Measurements from ENCODE around the gene WWC1.

WWC1 gene

DNA sequence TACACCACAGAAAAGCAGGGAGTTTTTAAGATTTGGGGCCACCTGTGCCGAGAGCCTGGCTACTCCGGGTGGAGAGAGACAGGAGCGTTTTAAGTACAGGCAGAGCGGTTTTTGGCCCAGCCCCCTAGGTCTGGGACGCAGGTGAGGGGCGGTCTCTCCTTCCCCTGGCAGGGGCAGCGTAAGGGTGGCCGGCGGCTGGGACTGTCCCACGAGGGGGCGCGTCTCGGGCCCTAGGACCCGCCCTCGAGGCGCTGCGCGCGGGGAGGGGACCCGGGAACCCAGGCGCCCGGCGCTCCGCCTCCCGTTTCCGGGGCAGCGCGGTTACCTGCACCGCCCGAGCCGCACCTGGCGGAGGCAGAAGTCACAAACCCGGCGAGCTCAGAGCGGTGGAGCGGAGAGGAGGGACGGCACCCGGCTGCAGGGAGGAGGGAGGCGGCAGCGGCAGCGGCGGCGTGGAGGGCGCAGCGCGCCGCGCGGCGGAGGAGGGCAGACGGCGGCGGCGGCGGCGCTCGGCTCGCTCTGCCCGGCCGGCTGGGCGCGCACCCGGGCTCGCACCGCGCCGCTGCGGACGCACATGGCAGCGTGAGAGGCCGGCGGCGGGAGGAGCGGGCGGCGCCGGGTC, at the start of gene WWC1:
Gene WWC1 (plus strand): TSS at position 304 of the 622 bp plus-strand sequence. CDS start 508 bp downstream, outside the sequence.
- peak in 1 of 2 donors; percentile 18 for DNase-seq (ENCODE audit: low read depth in 2 of 2)

DNA sequence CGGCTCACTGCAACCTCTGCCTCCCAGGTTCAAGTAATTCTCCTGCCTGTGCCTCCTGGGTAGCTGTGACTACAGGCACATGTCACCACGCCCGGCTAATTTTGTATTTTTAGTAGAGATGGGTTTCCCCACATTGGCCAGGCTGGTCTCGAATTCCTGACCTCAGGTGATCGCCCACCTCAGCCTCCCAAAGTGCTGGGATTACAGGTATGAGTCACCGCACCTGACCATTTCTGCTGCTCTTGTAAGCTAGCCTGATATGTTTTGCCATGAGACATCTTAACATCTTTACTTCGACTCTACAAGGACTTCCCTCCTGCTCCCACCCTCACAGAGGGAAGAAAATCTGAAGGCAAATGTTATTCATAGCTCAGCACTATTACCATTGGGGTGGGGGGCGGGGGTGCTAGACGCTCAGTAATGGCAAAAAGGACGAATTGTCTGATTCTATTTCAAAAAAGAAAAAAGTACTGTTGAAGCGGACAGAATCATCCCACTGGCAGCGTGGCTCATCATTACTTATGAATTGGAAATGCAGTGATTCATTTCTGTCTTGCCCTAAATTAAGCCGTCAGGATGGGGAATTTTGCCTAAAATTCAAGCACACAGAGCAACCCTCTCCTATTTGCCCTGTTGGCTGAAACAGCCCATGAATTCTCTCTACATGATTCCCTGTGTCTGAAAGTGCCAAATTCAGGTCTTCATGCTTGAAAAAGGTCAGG, 46.4 kb upstream of the WWC1 start:
- DNase-seq (ENCODE audit: low read depth in 2 of 2): no peak

DNA sequence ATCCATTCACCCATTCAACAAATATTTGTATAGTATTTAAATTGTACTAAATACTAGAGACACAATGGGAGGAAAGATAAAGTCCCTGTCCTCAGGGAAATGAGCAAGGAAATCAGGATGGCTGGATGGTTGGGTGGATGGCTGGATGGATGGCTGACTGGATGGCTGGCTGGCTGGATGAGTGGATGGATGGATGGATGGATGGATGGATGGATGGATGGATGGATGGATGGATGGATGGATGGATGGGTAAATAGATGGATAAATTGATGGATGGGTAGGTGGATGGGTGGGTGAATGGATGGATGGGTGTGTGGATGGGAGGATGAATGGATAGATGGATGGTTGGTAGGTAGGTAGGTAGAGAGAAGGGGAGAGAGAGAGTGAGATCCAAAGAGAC, 41.5 kb upstream of the WWC1 start:
- no peak for DNase-seq (ENCODE audit: low read depth in 2 of 2)

DNA sequence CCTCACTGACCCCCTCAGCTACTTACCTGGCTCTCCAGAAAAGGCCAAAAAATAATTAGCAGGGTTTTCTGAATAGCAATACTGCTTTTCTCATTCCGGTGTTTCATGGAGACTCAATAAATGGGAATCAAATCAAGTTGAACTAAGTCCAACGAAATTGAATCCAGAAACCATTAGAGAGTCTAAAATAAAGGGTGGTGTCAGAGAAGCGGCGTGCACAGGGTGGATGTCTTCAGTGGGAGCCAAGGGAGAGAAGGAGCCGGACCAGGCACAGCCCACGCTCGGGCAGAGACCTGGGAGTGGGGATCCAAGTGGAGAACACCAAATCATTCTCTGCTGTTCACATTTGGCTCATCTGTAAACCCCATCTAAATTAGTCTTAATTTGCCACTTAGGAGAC, 40.2 kb upstream of the WWC1 start:
- no peak for DNase-seq (ENCODE audit: low read depth in 2 of 2)

DNA sequence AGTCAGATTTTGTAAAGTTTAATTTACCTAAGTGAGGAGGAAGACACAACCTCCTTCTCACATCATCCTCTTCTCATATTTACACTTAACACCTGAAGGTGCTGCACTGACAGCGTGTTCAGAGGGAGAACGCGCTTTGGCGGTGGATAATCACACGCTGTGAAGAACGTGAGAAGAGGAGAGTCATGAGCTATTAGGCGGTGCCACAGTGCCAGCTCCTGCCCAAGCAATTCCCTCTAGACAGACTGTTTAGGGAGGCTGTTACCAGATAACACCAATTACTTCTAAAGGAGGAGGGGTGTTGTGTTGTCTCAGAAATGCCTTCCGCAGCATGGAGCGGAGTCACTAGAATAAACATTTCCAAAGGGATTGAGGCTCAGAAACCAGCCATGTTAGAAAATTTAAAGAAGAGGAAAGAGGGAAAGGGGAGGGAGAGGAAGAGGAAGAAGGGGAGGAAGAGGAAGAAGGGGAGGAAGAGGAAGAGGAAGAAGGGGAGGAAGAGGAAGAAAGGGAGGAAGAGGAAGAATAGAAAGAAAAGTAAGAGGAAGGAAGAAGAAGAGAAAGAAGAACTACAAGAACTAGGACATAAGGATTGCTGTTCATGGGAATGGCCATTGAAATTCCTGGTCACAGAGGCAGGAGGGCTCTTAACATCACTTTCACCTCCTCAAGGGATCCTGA, 37.3 kb upstream of the WWC1 start:
- DNase-seq (ENCODE audit: low read depth in 2 of 2): no peak

DNA sequence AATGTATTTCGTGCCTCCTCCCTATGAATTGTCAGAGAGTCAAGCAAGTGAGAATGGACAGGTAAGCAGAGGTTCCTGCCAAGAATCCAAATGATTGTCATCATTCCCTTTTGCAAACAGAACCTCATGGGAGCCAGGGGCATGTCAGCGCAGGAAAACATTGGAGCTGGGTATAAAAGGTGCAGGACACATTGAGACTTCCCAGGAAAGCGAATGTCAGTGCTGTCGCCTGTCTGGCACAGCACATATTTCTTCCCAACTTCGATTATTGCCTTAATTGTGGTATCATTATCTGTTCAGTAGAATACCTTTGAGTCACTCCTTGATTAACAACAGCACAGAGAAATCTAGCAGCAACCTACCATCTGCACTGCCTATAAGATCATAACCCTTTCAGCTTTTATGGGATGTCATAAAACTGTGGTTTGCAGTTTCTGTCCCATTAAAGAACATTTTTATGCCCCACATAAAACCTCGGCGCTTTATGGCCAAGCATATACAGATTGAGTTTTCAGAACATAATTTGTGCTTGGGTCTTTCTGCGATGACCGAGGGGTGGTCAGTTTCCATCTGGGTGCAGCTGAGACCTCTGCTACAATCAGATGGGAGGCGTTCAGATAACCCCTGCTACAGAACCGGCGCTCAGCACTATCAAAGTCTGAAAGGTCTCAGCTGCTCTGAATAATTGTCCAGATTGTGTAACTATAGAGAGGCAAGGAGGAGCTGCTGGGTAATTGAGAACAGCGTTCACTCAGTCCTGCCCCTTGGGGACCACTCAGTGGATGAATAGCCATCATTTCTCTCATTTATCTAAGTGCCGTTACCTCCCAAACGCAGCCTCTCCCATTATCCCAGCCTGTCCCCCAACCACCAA, 30.9 kb upstream of the WWC1 start:
- no peak for DNase-seq (ENCODE audit: low read depth in 2 of 2)

DNA sequence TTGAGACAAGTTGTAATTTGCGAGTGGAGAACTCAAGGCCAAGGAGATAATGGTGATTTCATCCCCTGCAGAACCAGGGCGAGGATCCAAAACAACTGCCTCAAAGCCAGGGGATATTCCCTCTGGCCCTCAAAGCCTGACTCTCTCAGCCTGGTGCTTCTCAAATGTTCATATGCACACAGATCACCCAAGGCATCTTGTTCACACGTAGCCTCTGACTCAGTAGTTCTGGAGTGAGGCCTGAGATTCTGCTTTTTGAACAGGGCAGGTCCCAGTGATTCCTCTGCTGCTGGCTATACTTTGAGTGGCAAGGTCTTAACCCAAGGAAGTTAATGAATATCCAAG, 30.2 kb upstream of the WWC1 start:
- no peak for DNase-seq (ENCODE audit: low read depth in 2 of 2)

DNA sequence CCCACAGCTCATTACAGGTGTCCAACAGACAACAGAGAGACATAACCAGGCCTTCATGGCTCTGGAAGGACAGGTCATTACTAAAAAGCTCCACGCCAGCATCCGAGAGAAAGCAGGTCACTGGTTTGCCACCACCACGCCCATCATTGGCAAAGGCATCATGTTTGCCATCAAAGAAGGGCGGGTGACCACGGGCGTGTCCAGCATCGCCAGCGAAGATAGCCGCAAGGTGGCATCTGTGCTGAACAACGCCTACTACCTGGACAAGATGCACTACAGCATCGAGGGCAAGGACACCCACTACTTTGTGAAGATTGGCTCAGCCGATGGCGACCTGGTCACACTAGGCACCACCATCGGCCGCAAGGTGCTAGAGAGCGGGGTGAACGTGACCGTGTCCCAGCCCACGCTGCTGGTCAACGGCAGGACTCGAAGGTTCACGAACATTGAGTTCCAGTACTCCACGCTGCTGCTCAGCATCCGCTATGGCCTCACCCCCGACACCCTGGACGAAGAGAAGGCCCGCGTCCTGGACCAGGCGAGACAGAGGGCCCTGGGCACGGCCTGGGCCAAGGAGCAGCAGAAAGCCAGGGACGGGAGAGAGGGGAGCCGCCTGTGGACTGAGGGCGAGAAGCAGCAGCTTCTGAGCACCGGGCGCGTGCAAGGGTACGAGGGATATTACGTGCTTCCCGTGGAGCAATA, 29.3 kb upstream of the WWC1 start:
- DNase-seq (ENCODE audit: low read depth in 2 of 2): no peak

DNA sequence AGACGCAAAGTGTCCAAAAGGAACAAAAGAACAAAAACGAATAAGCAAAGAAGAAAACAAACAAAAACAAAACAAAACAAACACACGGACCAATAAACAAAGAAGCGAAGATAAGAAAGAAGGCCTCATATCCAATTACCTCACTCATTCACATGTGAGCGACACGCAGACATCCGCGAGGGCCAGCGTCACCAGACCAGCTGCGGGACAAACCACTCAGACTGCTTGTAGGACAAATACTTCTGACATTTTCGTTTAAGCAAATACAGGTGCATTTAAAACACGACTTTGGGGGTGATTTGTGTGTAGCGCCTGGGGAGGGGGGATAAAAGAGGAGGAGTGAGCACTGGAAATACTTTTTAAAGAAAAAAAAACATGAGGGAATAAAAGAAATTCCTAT, 28.3 kb upstream of the WWC1 start:
- no peak for DNase-seq (ENCODE audit: low read depth in 2 of 2)

DNA sequence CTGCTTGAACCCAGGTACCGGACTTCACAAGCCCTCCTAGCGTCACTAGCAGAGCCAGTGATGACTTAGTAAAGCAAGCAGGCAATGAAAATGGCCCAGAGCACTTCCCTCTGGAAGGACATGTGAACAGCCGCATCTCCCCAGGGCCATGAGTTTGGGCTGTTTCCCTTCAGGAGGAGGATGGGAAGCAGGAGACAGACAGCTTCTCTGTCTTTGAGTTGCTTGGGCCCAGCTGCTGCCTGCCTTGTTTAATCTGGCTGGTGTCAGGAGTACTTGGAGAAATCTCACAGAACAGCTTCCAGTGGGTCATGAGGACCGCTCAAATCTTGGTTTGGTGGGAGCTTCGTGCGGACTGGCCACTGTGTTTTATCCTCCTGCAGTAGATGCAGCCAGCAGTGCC, 25.4 kb upstream of the WWC1 start:
- no peak for DNase-seq (ENCODE audit: low read depth in 2 of 2)

DNA sequence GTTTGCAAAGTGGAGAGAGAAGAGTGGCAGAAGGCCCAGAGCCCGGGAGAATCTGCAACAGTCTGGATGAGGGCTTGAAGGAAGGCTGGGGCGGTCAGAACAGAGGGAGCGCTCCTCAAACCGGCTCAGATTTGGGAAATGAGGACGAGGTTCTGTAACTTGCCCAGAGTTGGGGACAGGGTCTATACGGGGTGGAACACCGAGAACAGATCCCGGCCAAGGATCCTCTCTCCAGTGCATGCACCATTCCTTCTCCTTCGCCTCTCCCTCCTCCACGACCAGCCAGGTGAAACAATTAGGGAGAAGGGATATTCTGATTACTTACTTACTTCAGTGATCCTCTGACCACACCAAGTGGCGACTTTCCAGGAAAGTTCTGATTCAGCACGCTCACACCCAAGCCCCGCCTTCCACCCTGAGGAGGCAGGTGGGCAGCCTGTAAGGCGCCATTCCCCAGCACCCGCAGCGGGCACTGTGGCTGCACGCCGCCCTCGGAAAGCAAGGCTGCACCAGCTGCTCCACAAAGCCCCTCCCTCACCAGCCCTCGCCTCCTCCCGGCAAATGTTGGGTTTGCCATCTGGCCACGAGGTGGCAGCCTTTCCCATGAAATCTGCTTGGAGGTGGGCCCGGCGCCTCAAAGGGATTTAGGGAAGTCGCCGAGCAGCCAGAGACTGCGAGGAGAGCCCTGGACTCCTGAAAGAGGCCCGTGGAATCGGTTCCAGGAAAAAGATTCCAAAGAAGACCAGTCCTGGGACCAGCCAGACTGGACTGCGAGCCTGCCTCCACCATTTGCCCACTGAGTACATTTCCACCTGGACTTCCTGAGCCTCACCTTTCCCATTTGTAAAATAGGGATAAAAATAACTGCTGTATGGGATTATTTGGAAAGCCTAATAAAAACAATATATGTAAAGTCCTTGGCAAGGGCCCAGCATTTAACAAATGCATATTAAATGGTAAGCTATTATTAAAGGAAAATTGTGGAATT, 22.2 kb upstream of the WWC1 start:
- peak; percentile 6 to 27 for DNase-seq (ENCODE audit: low read depth in 2 of 2)

DNA sequence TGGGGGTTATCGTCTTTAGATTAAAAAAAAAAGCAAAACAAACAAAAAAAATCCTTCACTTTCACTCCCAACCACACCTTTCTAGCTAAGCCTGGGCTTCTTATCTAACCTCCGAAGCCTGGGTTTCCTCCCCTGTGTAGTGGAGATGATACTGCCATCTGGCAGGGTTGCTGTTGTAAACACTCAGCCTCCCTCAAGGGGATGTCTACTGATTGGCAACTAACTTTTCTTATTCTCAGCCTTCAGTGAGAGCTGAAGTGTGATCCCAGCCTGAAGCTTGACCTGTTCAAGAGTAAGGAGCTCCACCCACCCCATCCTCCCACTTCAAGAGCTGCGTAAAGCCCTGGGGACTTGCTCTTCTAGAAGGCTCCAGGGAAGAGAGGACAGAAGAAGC, 21.5 kb upstream of the WWC1 start:
- no peak for DNase-seq (ENCODE audit: low read depth in 2 of 2)

DNA sequence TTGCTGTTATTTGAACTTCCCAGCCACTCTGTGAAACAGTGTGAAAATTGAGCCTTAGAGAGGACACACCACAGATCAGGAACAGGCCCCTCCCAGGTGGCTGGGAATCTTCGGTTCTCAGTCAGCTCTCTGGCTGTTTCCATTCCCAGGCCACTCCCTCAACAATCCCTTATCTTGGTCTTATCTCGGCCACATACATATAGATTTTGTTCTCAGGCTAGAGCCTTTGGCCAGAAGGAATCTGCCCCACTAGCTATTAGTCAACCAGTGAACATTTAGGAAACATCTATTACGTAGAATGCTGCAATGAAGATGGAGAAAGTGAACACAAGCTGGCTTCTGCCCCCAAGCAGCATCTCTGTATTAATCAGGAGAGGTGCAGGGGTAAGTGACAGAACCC, 21.0 kb upstream of the WWC1 start:
- DNase-seq (ENCODE audit: low read depth in 2 of 2): no peak

DNA sequence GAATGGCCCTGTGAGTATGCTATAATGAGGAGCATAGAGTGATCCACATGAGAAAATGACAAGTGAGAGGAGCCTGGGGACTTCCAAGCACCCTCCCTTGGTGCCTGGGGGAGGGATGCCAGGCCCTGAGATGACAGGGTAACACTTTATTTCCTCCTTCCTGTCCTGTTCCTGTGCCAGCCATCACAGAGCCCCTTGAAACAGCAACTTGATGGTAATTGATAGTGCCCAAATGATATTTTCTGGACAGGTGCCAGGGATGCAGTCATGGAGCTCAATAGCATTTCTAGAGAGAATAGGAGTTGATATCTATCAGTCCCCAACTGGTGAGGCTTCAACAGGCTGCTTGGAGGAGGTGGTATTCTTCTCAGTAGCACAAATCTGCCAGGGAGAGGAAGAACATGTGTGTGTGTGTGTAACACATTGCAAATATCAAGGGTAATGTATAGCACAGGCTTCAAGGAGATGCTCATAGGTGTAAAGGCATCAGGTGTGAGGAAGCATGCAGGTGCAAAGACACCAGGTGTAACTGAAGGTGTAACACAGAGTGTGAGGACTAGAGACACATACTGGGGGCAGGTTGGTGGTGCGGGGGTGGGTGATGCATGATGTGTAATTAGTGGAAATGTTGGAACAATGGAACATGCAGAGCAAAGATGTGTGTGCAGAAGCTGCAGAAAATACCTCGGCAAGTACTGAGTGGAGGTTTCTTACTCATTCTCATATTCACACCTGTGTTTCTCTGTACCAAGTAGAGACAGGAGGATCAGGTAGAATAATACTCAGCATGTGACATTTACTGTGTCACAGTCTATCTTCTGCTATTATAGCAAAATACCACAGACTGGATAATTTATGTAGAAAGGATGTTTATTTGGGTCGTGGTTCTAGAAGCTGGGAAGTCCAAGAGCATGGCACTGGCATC, 18.1 kb upstream of the WWC1 start:
- no peak for DNase-seq (ENCODE audit: low read depth in 2 of 2)

DNA sequence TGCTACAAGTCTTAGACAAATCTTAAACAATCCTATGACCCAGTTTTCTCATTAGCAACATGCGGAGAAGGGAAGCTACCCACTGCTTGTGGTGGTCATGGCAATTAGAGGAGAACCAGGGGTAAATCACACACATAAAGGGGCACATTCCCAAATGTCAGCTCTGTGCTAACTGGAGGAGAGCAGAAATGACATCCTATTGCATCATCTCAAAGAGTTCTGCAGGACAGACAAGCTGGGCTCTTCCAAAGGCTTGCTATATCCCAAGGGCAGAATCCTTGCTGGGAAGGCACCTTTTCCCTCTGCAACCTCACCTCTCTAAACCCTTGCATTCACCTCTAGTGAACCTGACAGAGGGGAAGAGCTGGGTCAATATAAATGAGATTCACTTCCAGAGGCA, 17.0 kb upstream of the WWC1 start:
- DNase-seq (ENCODE audit: low read depth in 2 of 2): no peak

DNA sequence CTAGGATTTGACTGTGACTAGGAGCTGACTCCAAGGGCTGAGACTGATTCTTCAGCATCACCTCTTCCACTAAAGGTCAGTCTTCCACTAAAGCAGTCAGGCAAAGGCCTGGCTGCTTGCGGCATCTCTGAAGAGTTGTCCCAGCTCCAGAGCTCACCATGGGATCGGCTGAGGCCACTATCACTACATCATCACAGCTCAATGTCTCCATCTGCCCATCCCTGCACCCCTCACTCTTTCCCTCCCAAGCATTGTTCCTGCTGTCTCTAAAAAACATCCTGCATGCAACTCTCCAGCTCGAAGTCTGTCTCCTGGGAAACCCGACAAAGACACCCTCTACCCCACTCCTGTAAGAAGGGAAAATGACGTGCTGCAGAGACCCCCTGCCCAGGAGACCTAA, 15.5 kb upstream of the WWC1 start:
- DNase-seq (ENCODE audit: low read depth in 2 of 2): no peak

DNA sequence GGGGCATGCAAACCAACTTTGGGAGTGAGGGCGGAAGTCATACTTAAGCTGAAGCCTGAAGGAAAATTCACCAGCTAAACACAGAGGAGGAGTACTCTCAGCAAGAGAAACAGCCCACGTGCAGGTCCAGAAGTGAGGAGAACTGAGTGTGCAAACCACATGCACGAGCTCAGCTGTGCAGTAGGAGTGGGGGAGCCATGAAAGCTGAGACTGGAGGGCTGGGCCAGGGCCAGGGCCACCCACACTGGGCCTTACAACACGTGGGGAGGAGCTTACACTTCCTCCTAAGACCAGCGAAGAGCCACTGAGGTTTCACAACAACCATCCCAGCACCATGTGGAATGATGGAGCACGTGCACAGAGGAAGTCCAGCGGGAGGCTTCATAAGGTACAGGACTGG, 9.3 kb upstream of the WWC1 start:
- DNase-seq (ENCODE audit: low read depth in 2 of 2): no peak

DNA sequence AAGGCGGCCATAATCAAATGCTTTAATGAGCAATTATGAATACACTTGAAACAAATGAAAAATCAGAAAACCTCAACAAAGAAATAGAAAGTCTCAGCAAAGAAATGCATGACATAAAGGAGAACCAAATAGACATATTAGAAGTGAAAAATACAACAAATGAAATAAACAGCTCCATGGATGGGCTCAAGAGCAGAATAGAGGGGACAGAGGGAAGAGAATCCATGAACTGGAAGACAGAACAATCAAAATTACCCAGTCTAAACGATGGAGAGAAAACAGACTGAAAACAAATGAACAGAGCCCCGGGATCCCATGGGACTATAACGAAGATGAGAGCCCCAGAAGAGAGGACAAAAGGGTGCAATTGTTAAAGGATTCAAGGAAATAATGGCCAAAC, 6.6 kb upstream of the WWC1 start:
- no peak for DNase-seq (ENCODE audit: low read depth in 2 of 2)

DNA sequence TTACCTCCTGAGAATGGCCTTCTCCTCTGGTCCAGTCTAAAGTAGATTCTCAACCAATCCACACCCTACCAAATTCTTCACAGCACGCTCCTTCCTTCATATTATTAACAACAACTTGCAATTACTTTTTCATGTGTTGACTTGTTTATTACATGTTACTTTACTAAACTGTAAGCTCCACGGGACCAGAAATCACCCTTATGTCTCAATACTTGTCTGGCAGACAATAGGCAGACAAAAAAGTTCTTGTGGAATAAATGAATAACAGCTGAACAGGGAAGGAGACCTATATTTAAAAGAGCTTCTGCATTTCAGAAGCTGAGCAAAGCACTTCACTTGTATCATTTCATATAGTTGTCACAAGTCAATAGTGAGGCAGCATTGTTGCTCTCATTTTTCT, 5.7 kb upstream of the WWC1 start:
- DNase-seq (ENCODE audit: low read depth in 2 of 2): no peak
